HepG2 (cell line): ENCODE measurements around the gene AWAT1. TPM values are rescaled to one million over a fixed set of nuclear protein-coding genes. Genes with fewer than 3 reads are reported as not detected.

ENCODE experiments used
- ATAC-seq: fragments of 200-7000 bp; cut with Tn5 transposase; 3 replicates; pipeline ENCODE4 v1.9.1; 2020; ENCODE audit warnings: mild to moderate bottlenecking, moderate library complexity
- BruUV-seq: library from RNA; stranded (reverse); fragments of 400-500 nt; replicated peaks from 2 replicates; lab custom pipeline; 2021; lab: Mats Ljungman, UMichigan
- CTCF ChIA-PET: fragments of 300-600 bp; formaldehyde crosslinking; extraction: SDS; loops from one replicate; lab custom pipeline; 2021; ENCODE audit warnings: low total read pairs, inconsistent platforms, low intra/inter-chr PET ratio; lab: Yijun Ruan, JAX
- POLR2A ChIA-PET: fragments of 350-600 bp; sonication (Branson Sonifier 250); formaldehyde crosslinking; loops from one replicate; lab custom pipeline; 2020; ENCODE audit warnings: antibody characterized with exemption, inconsistent platforms; lab: Yijun Ruan, JAX
- DNase-seq: peaks from one replicate; pipeline ENCODE4 v3.0.0-alpha.2; 2015; ENCODE audit warnings: low spot score
- FAIRE-seq: peaks from 3 replicates; lab custom pipeline; 2011; peaks lifted over from hg19 to GRCh38; lab: Jason Lieb, UNC
- H2AFZ ChIP-seq: one replicate; pipeline ENCODE4 v1.6.1; 2011; ENCODE audit warnings: low read length, inconsistent platforms
- H3K27ac ChIP-seq: fragments of 300-600 bp; 3 replicates; pipeline ENCODE4 v1.8.0; 2011; ENCODE audit warnings: mixed run types, mild to moderate bottlenecking, mixed read lengths, low read length, inconsistent platforms; ENCODE audit not compliant: insufficient read depth; ENCODE audit errors: extremely low read length
- H3K27me3 ChIP-seq, 2 experiments: fragments of 200-600 bp in 1 of 2; 2 replicates in 1 of 2; 3 replicates in 1 of 2; pipeline versions ENCODE4 v1.6.0 to v1.8.0; 2011; ENCODE audit warnings: low read length in 2 of 2, mild to moderate bottlenecking in 2 of 2, moderate library complexity in 2 of 2, inconsistent platforms in 1 of 2; ENCODE audit not compliant: insufficient read depth in 2 of 2, control insufficient read depth in 1 of 2
- H3K36me3 ChIP-seq, 2 experiments: fragments of 200-600 bp in 1 of 2; replicated peaks in 1 of 2; 2 replicates in 1 of 2; 3 replicates in 1 of 2; pipeline versions ENCODE4 v1.5.1 to v1.8.0; 2011; ENCODE audit warnings: low read length in 2 of 2, inconsistent platforms in 1 of 2; ENCODE audit not compliant: insufficient read depth in 2 of 2, control insufficient read depth in 1 of 2
- H3K4me1 ChIP-seq: 2 replicates; pipeline ENCODE4 v1.5.1; 2012; ENCODE audit warnings: low read length, inconsistent platforms; ENCODE audit not compliant: insufficient read depth
- H3K4me2 ChIP-seq: 2 replicates; pipeline ENCODE4 v1.6.0; 2011; ENCODE audit warnings: low read depth, low read length, inconsistent platforms
- H3K4me3 ChIP-seq, 3 experiments: fragments of 200-600 bp in 1 of 3; sonication (generic), shearing (Covaris generic) in 1 of 3; replicated peaks in 1 of 3; 2 replicates each; pipeline ENCODE4 v1.5.1; 2011 to 2016; ENCODE audit warnings: low read length in 3 of 3, inconsistent platforms in 2 of 3, low read depth in 2 of 3, mild to moderate bottlenecking in 2 of 3, control low read depth in 1 of 3, mixed read lengths in 1 of 3; ENCODE audit not compliant: insufficient read depth in 1 of 3
- H3K79me2 ChIP-seq: one replicate; pipeline ENCODE4 v1.6.1; 2011; ENCODE audit warnings: low read length, inconsistent platforms; ENCODE audit not compliant: insufficient read depth
- H3K9ac ChIP-seq: 2 replicates; pipeline ENCODE4 v1.6.0; 2011; ENCODE audit warnings: mild to moderate bottlenecking, low read depth, low read length, inconsistent platforms; ENCODE audit not compliant: insufficient read depth
- H3K9me3 ChIP-seq: 2 replicates; pipeline ENCODE4 v1.5.1; 2012; ENCODE audit warnings: mild to moderate bottlenecking, low read length
- H4K20me1 ChIP-seq: 2 replicates; pipeline ENCODE4 v1.6.0; 2011; ENCODE audit warnings: inconsistent platforms, mild to moderate bottlenecking, low read length, moderate library complexity; ENCODE audit not compliant: insufficient read depth
- GABPA ChIP-seq, 2 experiments: IDR thresholded peaks; 2 replicates each; pipeline ENCODE4 v1.6.1; 2011 to 2016; ENCODE audit warnings: low read depth in 2 of 2, low read length in 1 of 2, missing biosample characterization in 1 of 2, missing genetic modification characterization in 1 of 2
- HNF4A ChIP-seq: sonication (generic); formaldehyde crosslinking; IDR thresholded peaks from 2 replicates; pipeline ENCODE4 v1.4.0; 2020; ENCODE audit warnings: missing genetic modification reagents
- MXI1 ChIP-seq: IDR thresholded peaks from 3 replicates; pipeline ENCODE4 v1.6.1; 2012; ENCODE audit warnings: low read depth, low read length, inconsistent platforms, borderline replicate concordance
- PHF5A ChIP-seq: IDR thresholded peaks from one replicate; pipeline ENCODE4 v1.6.1; 2018; ENCODE audit warnings: low read depth, missing genetic modification reagents; ENCODE audit not compliant: unreplicated experiment
- PRPF4 ChIP-seq: fragments of 200-400 bp; formaldehyde crosslinking; IDR thresholded peaks from 2 replicates; pipeline ENCODE4 v1.6.1; 2016; ENCODE audit warnings: low read length, low read depth; ENCODE audit not compliant: poor library complexity, severe bottlenecking
- SMAD1 ChIP-seq: sonication (generic); formaldehyde crosslinking; IDR thresholded peaks from 2 replicates; pipeline ENCODE4 v1.4.0; 2020; ENCODE audit warnings: missing genetic modification reagents, low read depth, mild to moderate bottlenecking, borderline replicate concordance
- TRIM22 ChIP-seq: fragments of 450-650 bp; IDR thresholded peaks from 2 replicates; pipeline ENCODE4 v1.6.1; 2017
- U2AF2 ChIP-seq: fragments of 200-400 bp; formaldehyde crosslinking; IDR thresholded peaks from 2 replicates; pipeline ENCODE4 v1.6.1; 2017; ENCODE audit warnings: low read depth, mild to moderate bottlenecking, low read length
- UBTF ChIP-seq: sonication (generic); formaldehyde crosslinking; IDR thresholded peaks from 2 replicates; pipeline ENCODE4 v1.4.0; 2020; ENCODE audit warnings: mild to moderate bottlenecking, missing genetic modification reagents
- ZBTB20 ChIP-seq: sonication (generic); formaldehyde crosslinking; IDR thresholded peaks from 2 replicates; pipeline ENCODE4 v1.8.1; 2023; ENCODE audit warnings: missing genetic modification reagents, low read depth, mild to moderate bottlenecking, borderline replicate concordance
- ZFP37 ChIP-seq: sonication (generic); formaldehyde crosslinking; IDR thresholded peaks from 2 replicates; pipeline ENCODE4 v1.4.0; 2020; ENCODE audit warnings: missing genetic modification reagents, borderline replicate concordance
- ZNF296 ChIP-seq: sonication (generic); formaldehyde crosslinking; conservative IDR thresholded peaks from 2 replicates; pipeline ENCODE4 v1.5.0; 2020; ENCODE audit warnings: mild to moderate bottlenecking, missing genetic modification reagents
- ZNF776 ChIP-seq: sonication (generic); formaldehyde crosslinking; IDR thresholded peaks from 2 replicates; pipeline ENCODE4 v1.4.0; 2020; ENCODE audit warnings: mild to moderate bottlenecking, missing genetic modification reagents
- ZSCAN9 ChIP-seq: IDR thresholded peaks from 2 replicates; pipeline ENCODE4 v1.6.1; 2016; ENCODE audit warnings: borderline replicate concordance
- WGBS: methylation state at CpG from one replicate; pipeline ENCODE4 v1.1.6; 2017; ENCODE audit warnings: low lambda C conversion rate; 5-methylcytosine and 5-hydroxymethylcytosine counted together
- in situ Hi-C: cut with HindIII; loops from 2 replicates; pipeline ENCODE4 v1.10.0; 2017; ENCODE audit warnings: low pct_unique_long_range_greater_than_20kb; ENCODE audit not compliant: extremely low pct_ligation_motif_present
- intact Hi-C: fragments of 100-400 bp; cut with micrococcal nuclease; formaldehyde crosslinking; loops from one replicate; pipeline ENCODE4 v1.10.0; 2022; ENCODE audit not compliant: unreplicated experiment
- polyA plus RNA-seq, 8 experiments: library from polyadenylated mRNA; depleted of rRNA in 3 of 8; stranded (reverse) in 7 of 8; unstranded in 1 of 8; fragments of >200 nt; fragmentation: Illumina TruSeq in 4 of 8; extraction: Trizol in 4 of 8; gene quantifications; 2 replicates each; pipeline versions ENCODE4 v1.2.1 to v1.2.3, GENCODE V29; 2011 to 2016; ENCODE audit warnings: low read depth in 4 of 8, missing spikeins in 1 of 8, mixed read lengths in 1 of 8; ENCODE audit not compliant: insufficient read depth in 1 of 8
- total RNA-seq, 5 experiments: library from RNA; depleted of rRNA; stranded (reverse); fragments of >200 nt; fragmentation: Illumina TruSeq; extraction: Trizol; gene quantifications; 2 replicates each; pipeline ENCODE4 v1.2.3, GENCODE V29; 2016; ENCODE audit warnings: low read depth in 1 of 5
- TF ChIP-seq, protein P1 (sequence below): sonication (generic); formaldehyde crosslinking; IDR thresholded peaks from 2 replicates; pipeline ENCODE4 v1.4.0; 2020; ENCODE audit warnings: missing genetic modification reagents, borderline replicate concordance

Gene AWAT1
- total and polyA plus RNA-seq, 2 of the 13 experiments (the other 11 are each of a cell fraction or from before 2014, with no cell fraction given), result not detected

DNA sequence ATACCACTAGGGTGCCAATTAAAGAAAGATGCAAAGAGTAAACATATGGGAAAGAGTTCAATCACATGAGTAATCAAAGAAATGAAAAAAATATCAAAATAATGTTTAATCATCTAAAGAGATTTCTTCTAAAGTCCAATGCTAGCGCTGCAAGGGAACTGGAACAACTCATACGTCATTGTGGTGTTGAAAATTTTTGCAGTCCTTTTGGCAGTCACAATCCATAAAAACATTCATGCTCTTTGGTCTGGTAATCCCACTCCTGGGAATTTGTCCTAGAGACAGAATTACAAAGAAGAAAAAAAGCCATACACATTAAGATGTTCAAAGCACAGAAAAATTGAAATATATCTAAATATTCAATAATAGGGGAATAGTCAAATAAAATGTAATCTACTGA, 21.0 kb downstream of the AWAT1 start:
- in situ Hi-C loops, result no loop called here
- intact Hi-C loops, result no loop called here
- Histone ChIP-seq H3K4me1 (peaks cover 21% of the 10 kb centered on the region), H3K9me3 (no peaks in the 10 kb centered on the region), H3K4me3 (no peak overlapping the region), H3K9ac (no peak overlapping the region), H3K79me2 (no peaks in the 10 kb centered on the region), H3K36me3 (no peaks in the 10 kb centered on the region), H4K20me1 (no peaks in the 10 kb centered on the region), H3K27ac (no peak overlapping the region), H3K27me3 (no peaks in the 10 kb centered on the region), H2AFZ (no peak overlapping the region), H3K4me2 (no peak overlapping the region)
- no peak for FAIRE-seq
- ChIA-PET CTCF (no interaction called here), POLR2A (no interaction called here)
- no TSS peak for BruUV-seq
- TF ChIP-seq PHF5A (CRISPR knock-in tag), result no peak
- TF ChIP-seq, protein P1, sequence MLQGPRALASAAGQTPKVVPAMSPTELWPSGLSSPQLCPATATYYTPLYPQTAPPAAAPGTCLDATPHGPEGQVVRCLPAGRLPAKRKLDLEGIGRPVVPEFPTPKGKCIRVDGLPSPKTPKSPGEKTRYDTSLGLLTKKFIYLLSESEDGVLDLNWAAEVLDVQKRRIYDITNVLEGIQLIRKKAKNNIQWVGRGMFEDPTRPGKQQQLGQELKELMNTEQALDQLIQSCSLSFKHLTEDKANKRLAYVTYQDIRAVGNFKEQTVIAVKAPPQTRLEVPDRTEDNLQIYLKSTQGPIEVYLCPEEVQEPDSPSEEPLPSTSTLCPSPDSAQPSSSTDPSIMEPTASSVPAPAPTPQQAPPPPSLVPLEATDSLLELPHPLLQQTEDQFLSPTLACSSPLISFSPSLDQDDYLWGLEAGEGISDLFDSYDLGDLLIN, result no peak
- no peak for TF ChIP-seq ZBTB20 (CRISPR knock-in tag)
- no peak for TF ChIP-seq UBTF (CRISPR knock-in tag)
- TF ChIP-seq HNF4A, result no peak
- no peak for TF ChIP-seq TRIM22
- no peak for TF ChIP-seq ZNF776 (CRISPR knock-in tag)
- TF ChIP-seq PRPF4, result no peak
- TF ChIP-seq MXI1, result no peak
- no peak for TF ChIP-seq ZSCAN9 (CRISPR knock-in tag)
- no peak for TF ChIP-seq SMAD1 (CRISPR knock-in tag)
- no peak for TF ChIP-seq GABPA (IDR thresholded peaks at IDR 0.05; ENCODE audit: low read depth, low read length)
- no peak for TF ChIP-seq GABPA (CRISPR knock-in tag; IDR thresholded peaks at IDR 0.05; ENCODE audit: low read depth)
- TF ChIP-seq ZFP37 (CRISPR knock-in tag), result no peak
- TF ChIP-seq U2AF2, result no peak
- TF ChIP-seq ZNF296 (CRISPR knock-in tag), result no peak
- ATAC-seq, result no peak
- WGBS, result 75% methylated on average over 2 of the region's 2 CpGs
- no peak for DNase-seq
